CD1c-positive myeloid dendritic cell (primary cell): Measurements from ENCODE around the gene CXCR6.
A peak's percentile ranks its signal among the peaks of the same experiment; 100 is the strongest.

Experiments
- DNase-seq: peaks from one replicate; pipeline ENCODE4 v3.0.0-alpha.2; 2016; ENCODE audit errors: extremely low spot score

Gene CXCR6

GRCh38 chr3:45968149-45968548 is 24.9 kb downstream of the CXCR6 start:
- DNase-seq, result no peak

GRCh38 chr3:45968706-45969105 is 25.4 kb downstream of the CXCR6 start:
- DNase-seq, result no peak

- DNase-seq, result no peak
These were observed 25.9 kb downstream of the CXCR6 start for GRCh38 chr3:45969116-45969515.

- no peak for DNase-seq
These were observed 26.7 kb downstream of the CXCR6 start for GRCh38 chr3:45969953-45970352.

GRCh38 chr3:45972534-45973402 is 29.5 kb downstream of the CXCR6 start:
- peak; percentile 92 for DNase-seq

DNA sequence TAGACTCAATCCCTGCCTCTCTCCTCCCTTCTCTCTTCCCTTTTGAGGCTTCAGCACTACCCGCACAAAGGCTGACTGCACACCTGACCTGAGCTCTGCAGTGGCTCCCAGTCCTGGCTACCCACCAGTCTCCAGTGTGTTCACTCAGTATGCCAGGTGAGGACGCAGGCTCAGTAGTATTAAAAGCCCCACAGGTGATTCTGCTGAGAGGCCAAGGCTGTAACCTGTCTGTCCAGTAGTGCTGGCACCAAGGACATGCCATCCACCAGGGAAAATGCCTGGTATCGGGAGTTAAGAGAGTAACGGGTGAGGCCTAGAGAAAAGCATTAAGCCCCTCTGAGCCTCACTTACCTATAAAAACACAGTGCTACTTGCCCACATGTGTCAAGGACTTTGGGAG is 31.4 kb downstream of the CXCR6 start:
- DNase-seq, result no peak

DNA sequence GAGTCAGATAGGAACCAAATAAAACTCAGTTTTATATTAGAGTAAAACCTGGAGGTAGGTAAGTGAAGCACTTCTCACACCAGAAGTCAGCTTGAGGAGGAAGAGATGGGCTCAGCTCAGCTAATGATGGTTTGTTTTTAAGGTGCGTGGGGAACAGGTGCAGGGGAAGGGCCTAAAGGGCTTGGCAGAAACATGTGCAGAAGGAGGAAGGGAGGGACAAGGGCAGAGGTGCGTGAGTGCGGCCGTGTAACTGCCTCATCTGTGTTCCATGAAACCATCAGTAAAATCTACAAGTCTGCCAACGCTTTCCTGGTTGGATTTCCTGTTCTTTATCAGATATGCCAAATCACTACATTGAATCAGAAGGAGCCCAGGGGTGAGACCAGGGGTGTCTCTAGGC is 32.4 kb downstream of the CXCR6 start:
- DNase-seq, result no peak

DNA sequence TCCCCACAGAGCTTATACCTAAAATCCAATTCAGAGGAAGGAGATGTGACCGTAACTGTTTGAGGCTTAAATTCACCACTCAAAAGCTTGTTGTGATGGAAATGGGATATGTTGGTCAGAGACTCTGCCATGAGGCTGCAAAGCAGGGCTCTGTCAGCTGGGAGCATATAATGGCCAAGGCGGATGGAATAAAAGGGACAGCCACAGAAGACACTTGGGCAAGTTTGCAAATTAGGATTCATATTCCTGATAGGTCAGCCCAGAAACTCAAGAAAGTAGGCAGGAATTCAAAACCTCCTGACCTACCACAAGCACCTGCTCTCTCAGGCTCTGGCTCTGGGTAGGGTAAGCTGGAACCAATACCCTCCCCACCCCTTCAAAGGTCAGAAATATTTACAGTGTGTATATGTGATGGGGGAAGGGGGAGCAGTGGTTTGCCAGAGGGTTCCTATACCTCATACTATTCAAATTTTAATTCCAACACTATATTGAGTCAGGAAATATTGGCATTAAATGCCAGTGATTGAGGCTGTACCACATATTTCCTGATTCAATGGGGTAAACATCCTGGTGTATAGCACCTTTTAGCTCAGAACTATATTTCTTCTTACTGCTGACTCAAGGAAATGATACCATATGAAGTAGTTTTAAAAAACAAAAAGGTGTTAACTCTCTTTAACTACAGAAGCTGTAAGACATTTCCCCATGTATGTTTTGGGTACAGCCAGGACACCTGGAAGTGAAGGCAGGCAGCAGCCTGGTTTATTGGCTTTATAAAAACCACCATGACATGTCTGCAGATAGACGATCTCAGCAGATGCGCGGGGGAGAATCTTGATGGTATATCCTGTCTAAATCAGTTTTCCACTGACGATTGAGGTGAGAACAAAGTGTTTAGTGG is 33.2 kb downstream of the CXCR6 start:
- DNase-seq, result no peak

GRCh38 chr3:45978006-45978761 is 34.9 kb downstream of the CXCR6 start:
- DNase-seq, result no peak

DNA sequence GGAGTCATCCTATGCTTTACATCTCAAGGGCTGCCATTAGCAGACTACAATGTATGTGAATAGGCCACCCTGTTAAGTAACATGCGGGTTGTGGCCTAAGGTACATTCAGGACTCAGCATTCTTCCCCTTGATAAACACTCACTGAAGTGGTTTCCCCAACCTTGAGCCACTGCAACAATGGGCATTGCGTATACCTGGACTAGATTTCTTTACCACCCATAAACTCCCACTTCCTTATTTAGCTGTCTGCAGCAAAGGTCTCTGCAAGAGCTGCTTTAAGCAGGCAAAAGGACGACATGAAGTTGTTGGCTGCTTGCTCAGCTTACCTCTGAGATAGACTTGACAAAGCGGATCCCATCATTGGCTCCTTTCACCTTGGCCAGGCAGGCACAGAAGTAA is 36.1 kb downstream of the CXCR6 start:
- no peak for DNase-seq

- no peak for DNase-seq
These were observed 37.1 kb downstream of the CXCR6 start for GRCh38 chr3:45980229-45980813.

DNA sequence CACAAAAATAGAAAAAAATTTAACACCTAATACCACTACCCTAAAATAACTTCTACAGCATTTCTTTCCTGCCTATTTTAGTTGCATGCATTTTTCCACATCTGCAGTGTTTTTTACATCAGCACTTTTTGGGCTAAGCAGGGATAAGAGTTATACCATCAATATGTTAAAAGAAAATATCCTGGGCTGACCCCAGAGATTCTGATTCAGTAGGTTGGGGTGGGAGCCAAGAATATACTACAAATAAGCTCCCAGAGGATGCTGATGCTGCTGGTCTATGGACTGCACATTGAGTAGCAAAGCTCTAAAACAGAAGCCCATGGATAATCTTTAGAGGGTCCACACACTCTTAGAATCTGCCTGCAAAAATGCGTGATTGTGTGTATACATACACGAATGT is 37.6 kb downstream of the CXCR6 start:
- DNase-seq, result no peak

DNA sequence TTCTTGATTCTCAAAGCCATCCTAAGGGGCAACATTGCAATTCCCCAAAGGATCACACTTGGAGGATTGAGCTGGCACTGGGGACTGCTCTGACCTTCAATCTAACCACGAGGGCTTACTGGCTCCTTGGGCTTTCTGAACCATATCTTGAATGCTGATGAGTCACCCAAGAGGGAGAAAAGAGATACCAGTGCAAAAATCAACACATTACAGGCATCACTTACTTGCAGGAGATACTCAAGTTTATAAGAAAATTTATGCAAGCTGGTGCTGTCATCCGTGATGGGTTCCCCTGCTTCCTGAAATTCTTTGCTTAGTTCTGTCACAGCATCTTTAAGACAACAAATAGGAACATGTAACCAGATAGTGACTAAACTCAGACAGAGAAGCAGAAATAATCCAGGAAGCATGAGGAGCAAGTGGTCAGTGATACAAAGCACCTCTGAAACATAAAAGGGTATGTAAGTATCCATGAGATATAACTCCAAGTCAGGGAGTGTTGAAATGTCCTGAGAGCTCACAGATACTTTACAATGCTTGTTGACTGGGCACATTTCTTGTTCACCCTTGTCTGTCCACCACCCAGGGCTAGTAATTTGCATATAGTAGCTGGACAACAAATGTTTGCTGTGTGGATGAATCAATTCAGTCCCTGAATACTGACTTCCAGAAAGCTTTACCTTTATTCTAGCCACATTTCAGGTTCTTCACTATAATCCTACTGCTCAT is 38.2 kb downstream of the CXCR6 start:
- peak; percentile 31 for DNase-seq

DNA sequence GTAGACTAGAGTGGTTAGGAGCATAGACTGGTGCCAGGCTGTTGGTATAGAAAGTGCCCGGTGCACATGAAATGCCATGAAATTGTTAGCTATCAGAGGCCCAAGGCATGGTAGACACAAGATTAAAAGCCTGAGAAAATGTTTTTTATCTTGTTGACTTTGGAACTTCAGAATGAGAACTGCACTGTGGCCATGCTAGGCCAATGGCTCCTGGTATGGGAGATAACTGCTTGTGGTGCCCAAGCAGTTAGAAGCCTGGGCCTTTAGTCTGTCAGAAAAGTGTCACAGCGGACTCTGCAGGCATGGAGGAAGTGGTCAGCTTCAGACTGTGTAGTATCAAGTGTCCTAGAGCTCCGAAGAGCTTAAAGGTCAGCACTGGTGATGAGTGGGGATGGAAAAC is 40.5 kb downstream of the CXCR6 start:
- no peak for DNase-seq

DNA sequence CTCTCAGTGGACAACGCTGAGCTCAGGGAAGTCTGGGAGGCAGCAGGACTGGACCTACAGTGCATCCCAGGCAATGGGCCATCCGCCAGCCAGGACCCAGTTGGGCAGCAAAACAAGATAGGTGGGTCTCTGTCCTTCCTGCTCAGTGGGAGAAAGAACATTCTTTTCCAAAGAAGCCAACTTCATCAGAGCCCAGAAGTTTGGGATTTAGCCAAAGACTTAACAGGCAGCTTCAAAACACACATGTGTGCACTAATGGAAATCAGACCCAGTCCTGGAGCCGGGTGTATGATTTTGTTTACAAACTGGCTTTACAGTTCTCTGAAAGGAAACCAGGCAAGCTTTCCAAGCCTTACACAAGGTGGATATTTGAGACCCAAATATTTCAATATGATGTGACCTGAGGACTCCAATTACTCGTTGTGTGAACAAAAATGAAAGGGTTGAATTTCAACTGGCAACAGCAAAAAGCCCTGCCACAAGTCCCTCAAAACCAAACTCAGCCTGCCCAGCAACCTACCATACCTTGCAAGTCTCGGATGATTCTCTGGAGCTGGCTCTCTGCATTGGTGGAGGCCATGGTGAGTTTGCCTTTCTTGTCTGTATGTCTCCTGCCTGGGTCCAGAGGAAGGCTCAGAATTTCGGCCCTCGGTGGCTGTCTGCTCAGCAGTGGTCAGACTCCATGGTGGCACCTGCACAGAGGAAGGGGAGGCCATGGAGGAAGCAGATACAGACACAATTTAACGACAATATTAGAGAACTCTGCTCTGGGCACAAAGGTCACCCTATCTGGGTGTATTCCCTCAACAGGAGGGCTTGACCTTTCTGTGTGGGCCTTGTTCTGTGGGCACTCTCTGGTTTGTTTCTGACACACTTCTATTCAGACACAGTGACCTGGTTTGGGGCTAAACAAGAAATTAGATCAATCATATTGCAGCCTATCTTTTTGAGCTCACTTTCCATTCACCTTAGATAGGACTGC is 41.4 kb downstream of the CXCR6 start:
- DNase-seq, result no peak

GRCh38 chr3:45985532-45986302 is 42.5 kb downstream of the CXCR6 start:
- DNase-seq, result no peak

DNA sequence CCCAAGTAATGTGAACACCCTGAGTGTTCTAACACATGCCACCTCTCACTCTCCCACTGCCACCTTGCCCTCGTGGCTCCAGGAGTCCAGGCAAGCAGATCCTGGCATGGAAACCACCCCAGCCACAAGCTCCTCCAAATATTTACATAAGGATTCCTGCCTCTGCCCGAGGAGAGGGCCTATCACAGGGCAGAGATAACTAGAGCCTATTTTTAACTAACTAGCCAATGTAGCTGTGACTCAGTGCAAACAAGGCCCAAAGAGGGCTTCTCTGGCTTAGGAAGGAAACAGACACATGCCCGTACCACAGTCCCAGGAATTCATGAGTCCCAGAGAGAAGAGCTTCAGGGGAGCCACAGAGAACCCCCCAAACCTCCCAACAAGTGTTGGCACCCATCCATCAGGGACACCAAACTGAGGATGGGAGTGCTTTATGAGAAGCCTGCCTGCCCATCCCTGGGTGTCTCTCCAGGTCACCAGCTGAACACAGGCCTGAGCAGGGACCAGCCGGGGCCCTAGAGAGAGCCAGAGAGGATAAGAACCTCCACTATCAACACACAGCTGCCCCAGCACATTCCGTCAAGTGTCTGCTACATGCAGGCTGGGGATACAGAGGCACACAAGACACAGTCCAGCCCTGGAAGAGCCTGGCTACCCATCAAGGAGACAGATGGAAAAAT is 43.2 kb downstream of the CXCR6 start:
- no peak for DNase-seq
